Trophoblast cell (in vitro differentiated cells and primary cell): ENCODE data around the gene NCK2.
A peak's percentile ranks its signal among the peaks of the same experiment; 100 is the strongest.

Source experiments
- DNase-seq, 2 donors: peaks; one replicate each; pipeline ENCODE4 v3.0.0-alpha.2; 2016
- H2AFZ ChIP-seq: 2 replicates; pipeline ENCODE4 v1.6.1; 2013; ENCODE audit warnings: low read length, moderate library complexity, mild to moderate bottlenecking; ENCODE audit not compliant: insufficient read depth, poor library complexity
- H2AK5ac ChIP-seq: 2 replicates; pipeline ENCODE4 v1.6.1; 2013; ENCODE audit warnings: mild to moderate bottlenecking, low read length
- H2BK120ac ChIP-seq: 2 replicates; pipeline ENCODE4 v1.6.1; 2013; ENCODE audit warnings: low read length, mild to moderate bottlenecking, moderate library complexity; ENCODE audit not compliant: insufficient read depth, poor library complexity
- H2BK12ac ChIP-seq: 2 replicates; pipeline ENCODE4 v1.6.1; 2013; ENCODE audit warnings: mild to moderate bottlenecking, low read length, moderate library complexity
- H2BK5ac ChIP-seq: 2 replicates; pipeline ENCODE4 v1.6.1; 2013; ENCODE audit warnings: low read length, low read depth, moderate library complexity, mild to moderate bottlenecking; ENCODE audit not compliant: poor library complexity
- H3K14ac ChIP-seq: 2 replicates; pipeline ENCODE4 v1.6.1; 2013; ENCODE audit warnings: mild to moderate bottlenecking, low read length
- H3K18ac ChIP-seq: 2 replicates; pipeline ENCODE4 v1.6.1; 2013; ENCODE audit warnings: mild to moderate bottlenecking, low read length
- H3K23ac ChIP-seq: 2 replicates; pipeline ENCODE4 v1.6.1; 2013; ENCODE audit warnings: low read length
- H3K27ac ChIP-seq: 2 replicates; pipeline ENCODE4 v1.5.1; 2013; ENCODE audit warnings: low read depth, mild to moderate bottlenecking, inconsistent platforms, low read length, moderate library complexity
- H3K27me3 ChIP-seq: 2 replicates; pipeline ENCODE4 v1.6.1; 2013; ENCODE audit warnings: inconsistent platforms, mild to moderate bottlenecking, low read length, moderate library complexity; ENCODE audit not compliant: insufficient read depth
- H3K36me3 ChIP-seq, 2 experiments: 1 replicate in 1 of 2; 2 replicates in 1 of 2; pipeline ENCODE4 v1.6.1; 2013; ENCODE audit warnings: low read length in 2 of 2, mild to moderate bottlenecking in 2 of 2, moderate library complexity in 1 of 2; ENCODE audit not compliant: insufficient read depth in 2 of 2, control insufficient read depth in 1 of 2
- H3K4ac ChIP-seq: 2 replicates; pipeline ENCODE4 v1.6.1; 2013; ENCODE audit warnings: low read depth, mild to moderate bottlenecking, low read length, moderate library complexity
- H3K4me1 ChIP-seq, 2 experiments: 1 replicate in 1 of 2; 2 replicates in 1 of 2; pipeline ENCODE4 v1.6.1; 2013; ENCODE audit warnings: low read length in 2 of 2, mild to moderate bottlenecking in 2 of 2, moderate library complexity in 1 of 2; ENCODE audit not compliant: insufficient read depth in 2 of 2, control insufficient read depth in 1 of 2
- H3K4me2 ChIP-seq: 2 replicates; pipeline ENCODE4 v1.6.1; 2013; ENCODE audit warnings: inconsistent platforms, mild to moderate bottlenecking, low read length, moderate library complexity
- H3K4me3 ChIP-seq: 2 replicates; pipeline ENCODE4 v1.5.1; 2013; ENCODE audit warnings: mild to moderate bottlenecking, low read depth, low read length, inconsistent platforms
- H3K79me1 ChIP-seq: one replicate; pipeline ENCODE4 v1.6.1; 2013; ENCODE audit warnings: low read length
- H3K79me2 ChIP-seq: 2 replicates; pipeline ENCODE4 v1.6.1; 2013; ENCODE audit warnings: low read length, mild to moderate bottlenecking; ENCODE audit not compliant: control insufficient read depth, insufficient read depth, poor library complexity
- H3K9ac ChIP-seq: 2 replicates; pipeline ENCODE4 v1.6.1; 2013; ENCODE audit warnings: mild to moderate bottlenecking, low read length
- H3K9me3 ChIP-seq: 2 replicates; pipeline ENCODE4 v1.6.1; 2013; ENCODE audit warnings: low read depth, mild to moderate bottlenecking, control low read depth, inconsistent platforms, low read length; ENCODE audit not compliant: insufficient read depth
- H4K12ac ChIP-seq: 2 replicates; pipeline ENCODE4 v1.6.1; 2013; ENCODE audit warnings: low read depth, mild to moderate bottlenecking, low read length, moderate library complexity
- H4K8ac ChIP-seq: 2 replicates; pipeline ENCODE4 v1.6.1; 2013; ENCODE audit warnings: low read depth, mild to moderate bottlenecking, low read length, moderate library complexity
- H4K91ac ChIP-seq: one replicate; pipeline ENCODE4 v1.6.1; 2013; ENCODE audit warnings: low read depth, mild to moderate bottlenecking, low read length, moderate library complexity
- WGBS: extraction: QIAGEN DNeasy Blood & Tissue Kit; methylation state at CpG from one replicate; pipeline ENCODE4 v1.1.7; 2013; ENCODE audit warnings: missing lambda C conversion rate; ENCODE audit not compliant: insufficient read length, insufficient coverage; ENCODE audit errors: extremely low coverage; 5-methylcytosine and 5-hydroxymethylcytosine counted together

Gene NCK2

DNA sequence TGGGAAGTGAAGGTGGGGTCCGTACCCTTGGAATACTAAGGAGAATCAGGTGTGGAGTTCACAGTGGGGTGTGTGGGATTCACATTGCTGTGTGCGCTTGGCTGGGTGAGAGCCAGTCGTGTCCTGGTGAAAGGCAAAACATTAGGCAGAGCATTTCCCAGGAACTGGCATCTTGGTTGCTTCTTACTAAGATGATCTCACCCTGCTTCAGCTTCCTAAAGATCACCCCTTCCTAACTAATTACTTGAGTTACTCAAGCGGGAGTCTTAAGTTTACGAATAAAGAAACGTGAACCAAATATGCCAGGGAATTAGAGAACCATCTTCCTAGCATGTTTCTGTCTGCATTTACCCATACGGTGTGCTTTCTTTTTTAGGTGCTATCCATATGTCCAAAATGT, 122.9 kb downstream of the NCK2 start:
- no CpG with 5 or more reads among the region's 7 CpGs for WGBS
- Histone ChIP-seq H3K4me3 (no peak overlapping the region), H3K79me1 (no peaks in the 10 kb centered on the region), H3K27me3 (no peaks in the 10 kb centered on the region), H4K12ac (no peak overlapping the region), H4K91ac (no peak overlapping the region), H2BK120ac (no peak overlapping the region), H3K79me2 (no peaks in the 10 kb centered on the region), H3K4me1 (peaks cover 5 to 7% of the 10 kb centered on the region in 2 experiments), H4K8ac (no peak overlapping the region), H3K9ac (no peak overlapping the region), H2BK5ac (no peak overlapping the region), H3K4ac (no peak overlapping the region), H2BK12ac (no peak overlapping the region), H3K36me3 (peaks cover 0 to 2% of the 10 kb centered on the region in 2 experiments), H3K23ac (no peak overlapping the region), H2AK5ac (no peak overlapping the region), H3K27ac (no peak overlapping the region), H3K9me3 (peaks cover 5% of the 10 kb centered on the region), H3K14ac (no peak overlapping the region), H2AFZ (no peak overlapping the region), H3K4me2 (no peak overlapping the region), H3K18ac (no peak overlapping the region)
- no peak for DNase-seq

DNA sequence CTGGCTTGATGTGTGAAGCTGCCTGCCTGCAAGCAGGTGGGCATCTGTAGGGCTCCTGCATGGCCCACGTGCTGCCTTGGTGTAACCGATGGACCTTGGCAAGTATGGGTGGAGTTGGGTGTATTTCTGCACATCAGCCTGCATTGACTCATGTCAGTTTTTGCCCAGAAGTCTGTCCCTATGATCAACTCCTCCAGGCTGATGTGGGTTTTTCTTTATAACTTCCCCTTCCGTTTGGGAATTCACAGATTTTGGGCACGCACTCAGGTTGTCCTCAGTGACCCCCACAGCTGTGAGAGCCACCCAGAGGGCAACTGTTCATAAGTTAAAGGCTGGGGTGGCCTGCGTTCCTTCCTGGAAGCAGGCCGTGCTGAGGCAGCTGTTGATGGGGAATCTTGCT, 123.3 kb downstream of the NCK2 start:
- Histone ChIP-seq H3K4me1 (peaks cover 5 to 7% of the 10 kb centered on the region in 2 experiments), H2AFZ (no peak overlapping the region), H3K9ac (no peak overlapping the region), H2BK12ac (no peak overlapping the region), H4K8ac (no peak overlapping the region), H3K4me3 (no peak overlapping the region), H3K14ac (no peak overlapping the region), H3K9me3 (peaks cover 5% of the 10 kb centered on the region), H2BK120ac (no peak overlapping the region), H3K4me2 (no peak overlapping the region), H3K27me3 (no peaks in the 10 kb centered on the region), H3K27ac (no peak overlapping the region), H3K23ac (no peak overlapping the region), H2AK5ac (no peak overlapping the region), H4K91ac (no peak overlapping the region), H3K36me3 (peaks cover 0 to 2% of the 10 kb centered on the region in 2 experiments), H2BK5ac (no peak overlapping the region), H3K18ac (no peak overlapping the region), H4K12ac (no peak overlapping the region), H3K79me2 (no peaks in the 10 kb centered on the region), H3K79me1 (no peaks in the 10 kb centered on the region), H3K4ac (no peak overlapping the region)
- no CpG with 5 or more reads among the region's 6 CpGs for WGBS
- no peak for DNase-seq

DNA sequence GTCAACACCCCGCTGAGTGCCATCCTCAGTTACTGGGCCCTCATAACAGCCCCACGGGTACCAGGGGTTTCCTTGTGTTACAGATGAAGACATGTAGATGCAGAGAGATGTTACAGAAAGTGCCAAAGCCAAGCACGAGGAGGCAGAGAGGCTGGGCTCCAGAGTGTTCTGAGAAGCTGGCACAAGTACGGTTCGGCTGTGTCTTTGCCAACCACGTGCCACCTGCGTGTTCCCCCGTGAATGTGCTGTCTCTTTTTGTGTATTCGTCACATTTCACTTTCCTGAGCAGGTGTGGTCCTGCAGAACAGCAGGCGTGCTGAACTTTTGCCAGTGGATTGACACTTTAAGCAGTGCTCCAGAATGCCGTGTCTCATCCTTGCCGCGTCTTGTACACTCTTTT, 124.6 kb downstream of the NCK2 start:
- no CpG with 5 or more reads among the region's 13 CpGs for WGBS

DNA sequence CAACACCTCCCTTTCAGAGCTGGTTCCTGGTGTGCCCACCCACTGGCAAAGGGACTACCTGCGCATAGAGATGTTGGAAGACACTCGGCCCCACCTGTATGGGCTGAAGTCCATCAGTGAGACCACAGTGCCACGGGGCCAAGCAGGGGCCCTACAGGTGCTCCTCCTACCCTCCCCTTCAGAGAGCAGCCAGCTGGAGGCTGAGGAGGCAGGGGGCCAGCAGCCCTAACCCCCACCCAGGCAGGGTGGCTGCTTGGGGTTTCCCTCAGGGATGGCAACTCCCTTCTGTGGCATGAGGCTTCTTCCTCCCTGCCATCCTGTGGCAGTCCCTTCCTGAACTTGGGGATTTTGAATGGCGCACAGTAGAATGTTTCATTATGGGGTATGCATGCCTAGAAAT, 125.3 kb downstream of the NCK2 start:
- Histone ChIP-seq H4K91ac (no peak overlapping the region), H3K9me3 (peaks cover 5% of the 10 kb centered on the region), H3K27me3 (no peaks in the 10 kb centered on the region), H3K4me1 (peaks cover 8 to 11% of the 10 kb centered on the region in 2 experiments), H3K14ac (no peak overlapping the region), H3K18ac (peak overlapping the region; percentile 19), H4K8ac (no peak overlapping the region), H2BK5ac (no peak overlapping the region), H3K27ac (no peak overlapping the region), H2BK12ac (no peak overlapping the region), H2AFZ (no peak overlapping the region), H3K4me3 (no peak overlapping the region), H3K23ac (no peak overlapping the region), H3K79me1 (no peaks in the 10 kb centered on the region), H3K4ac (no peak overlapping the region), H4K12ac (no peak overlapping the region), H3K79me2 (no peaks in the 10 kb centered on the region), H2AK5ac (no peak overlapping the region), H2BK120ac (no peak overlapping the region), H3K4me2 (no peak overlapping the region), H3K36me3 (peaks cover 0 to 2% of the 10 kb centered on the region in 2 experiments), H3K9ac (no peak overlapping the region)
- no peak for DNase-seq
- WGBS = no CpG with 5 or more reads among the region's 4 CpGs

More for the DNA sequence above, 124.6 kb downstream of the NCK2 start:
- Histone ChIP-seq H3K9ac (no peak overlapping the region), H3K14ac (no peak overlapping the region), H3K79me1 (no peaks in the 10 kb centered on the region), H2BK120ac (no peak overlapping the region), H3K18ac (no peak overlapping the region), H2BK5ac (no peak overlapping the region), H2AK5ac (no peak overlapping the region), H3K4me1 (peaks cover 8 to 10% of the 10 kb centered on the region in 2 experiments), H3K4me2 (no peak overlapping the region), H3K9me3 (peaks cover 5% of the 10 kb centered on the region), H3K27me3 (no peaks in the 10 kb centered on the region), H3K4ac (no peak overlapping the region), H2BK12ac (no peak overlapping the region), H3K36me3 (peaks cover 0 to 2% of the 10 kb centered on the region in 2 experiments), H4K91ac (no peak overlapping the region), H3K79me2 (no peaks in the 10 kb centered on the region), H4K12ac (no peak overlapping the region), H3K23ac (no peak overlapping the region), H4K8ac (no peak overlapping the region), H3K4me3 (no peak overlapping the region), H3K27ac (no peak overlapping the region), H2AFZ (no peak overlapping the region)
- DNase-seq = no peak
